Measurements from ENCODE around the gene ATP13A5.

DNA sequence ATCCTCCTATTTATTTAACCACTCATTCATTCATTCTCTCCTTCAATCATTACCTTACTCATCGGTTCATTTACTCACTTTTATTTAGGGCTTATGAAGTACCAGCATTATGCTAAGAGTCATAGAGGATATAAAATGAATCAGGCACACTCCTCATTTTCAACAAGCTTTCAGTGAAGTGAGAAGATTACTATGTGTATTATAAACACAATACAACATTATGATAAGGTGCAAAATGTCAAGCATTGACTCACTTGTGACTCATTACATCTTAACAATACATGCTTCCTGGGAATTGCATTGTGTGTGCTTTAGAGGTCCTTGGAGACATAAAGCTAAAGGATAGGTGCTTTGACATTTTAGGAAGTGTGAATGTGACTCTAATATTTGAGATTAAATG, 77.1 kb downstream of the ATP13A5 start:
- TF ChIP-seq, protein P1, sequence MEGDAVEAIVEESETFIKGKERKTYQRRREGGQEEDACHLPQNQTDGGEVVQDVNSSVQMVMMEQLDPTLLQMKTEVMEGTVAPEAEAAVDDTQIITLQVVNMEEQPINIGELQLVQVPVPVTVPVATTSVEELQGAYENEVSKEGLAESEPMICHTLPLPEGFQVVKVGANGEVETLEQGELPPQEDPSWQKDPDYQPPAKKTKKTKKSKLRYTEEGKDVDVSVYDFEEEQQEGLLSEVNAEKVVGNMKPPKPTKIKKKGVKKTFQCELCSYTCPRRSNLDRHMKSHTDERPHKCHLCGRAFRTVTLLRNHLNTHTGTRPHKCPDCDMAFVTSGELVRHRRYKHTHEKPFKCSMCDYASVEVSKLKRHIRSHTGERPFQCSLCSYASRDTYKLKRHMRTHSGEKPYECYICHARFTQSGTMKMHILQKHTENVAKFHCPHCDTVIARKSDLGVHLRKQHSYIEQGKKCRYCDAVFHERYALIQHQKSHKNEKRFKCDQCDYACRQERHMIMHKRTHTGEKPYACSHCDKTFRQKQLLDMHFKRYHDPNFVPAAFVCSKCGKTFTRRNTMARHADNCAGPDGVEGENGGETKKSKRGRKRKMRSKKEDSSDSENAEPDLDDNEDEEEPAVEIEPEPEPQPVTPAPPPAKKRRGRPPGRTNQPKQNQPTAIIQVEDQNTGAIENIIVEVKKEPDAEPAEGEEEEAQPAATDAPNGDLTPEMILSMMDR (IDR thresholded peaks at IDR 0.05) = no peak
- TF ChIP-seq POLR2A (IDR thresholded peaks at IDR 0.05) = no peak

Data from Peyer's patch (tissue), 4 donors.